22Rv1 (cell line): ENCODE measurements around the gene SPATA16.

Experiments
- CTCF ChIP-seq: fragments of 450-650 bp; IDR thresholded peaks from 2 replicates; pipeline ENCODE4 v1.5.1; 2017; ENCODE audit warnings: mild to moderate bottlenecking
- ZFX ChIP-seq: fragments of 450-650 bp; IDR thresholded peaks from 2 replicates; pipeline ENCODE4 v1.6.1; 2017; ENCODE audit warnings: antibody characterized with exemption, borderline replicate concordance

DNA sequence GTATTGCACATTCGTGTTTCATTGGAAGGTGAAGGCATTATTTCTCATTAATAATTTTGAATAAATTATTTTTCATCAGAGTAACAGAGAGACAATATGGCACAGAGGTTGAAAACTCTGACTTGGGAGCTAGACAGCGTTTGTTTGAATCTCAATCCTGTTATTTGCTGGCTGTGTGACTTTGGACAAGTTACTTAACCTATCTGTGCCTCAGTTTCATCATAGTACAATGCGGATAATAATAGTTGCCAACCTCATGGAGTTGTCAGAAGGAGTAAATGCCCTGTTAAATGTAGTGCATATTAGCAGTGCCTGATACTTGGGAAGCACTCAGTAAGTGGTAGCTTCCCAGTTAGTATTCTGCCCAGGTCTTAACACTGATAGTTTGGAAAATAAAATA lies 151.7 kb downstream of the SPATA16 start:
- TF ChIP-seq CTCF: no peak
- TF ChIP-seq ZFX: no peak
